ENCODE measurements around the gene STAMBP.

The STAMBP gene

DNA sequence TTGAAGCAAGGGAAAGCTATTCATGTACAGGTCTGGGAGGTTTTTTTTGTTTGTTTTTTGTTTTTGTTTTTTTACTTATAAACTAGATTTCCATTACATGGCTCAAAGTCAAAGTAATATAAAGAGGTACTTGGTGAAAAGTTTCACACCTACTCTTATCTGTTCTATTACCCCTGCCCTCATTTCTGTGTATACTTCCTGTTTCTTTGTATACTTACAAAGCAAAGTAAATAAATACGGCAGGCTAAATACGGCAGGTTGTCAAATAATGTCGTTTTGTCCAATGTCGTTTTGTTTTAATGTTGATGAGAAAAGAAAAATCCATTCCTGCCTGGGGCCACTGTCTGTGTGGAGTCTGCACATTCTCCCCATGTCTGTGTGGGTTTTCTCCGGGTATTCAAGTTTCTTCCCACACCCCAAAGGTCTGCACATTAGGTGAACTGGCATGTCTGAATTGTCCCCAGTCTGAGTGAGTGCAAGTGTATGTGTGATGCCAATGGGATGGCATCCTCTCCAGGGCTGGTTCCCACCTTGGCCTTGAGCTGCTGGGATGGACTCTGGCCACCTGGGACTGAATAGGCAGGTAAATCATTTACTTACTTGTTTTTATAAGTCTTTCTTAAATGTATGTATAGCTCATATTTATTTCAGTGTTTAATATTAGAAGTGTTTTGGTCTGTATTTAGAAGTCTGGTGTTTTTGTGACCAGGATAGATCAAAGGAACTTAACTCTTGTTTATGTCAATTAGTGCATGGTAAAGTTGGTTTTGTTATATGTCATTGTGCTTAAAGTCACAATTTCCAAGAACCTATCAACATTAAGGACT is 13.4 kb downstream of the STAMBP start:
- in situ Hi-C loops (cut with HindIII; ENCODE audit: low sequenced_read_pairs) = loop anchor here (10.0 kb wide), 1 partner anchor 67 kb away; no protein-coding TSS in a partner anchor
- DNase-seq (ENCODE audit: low read depth) = no peak

GRCh38 chr2:73842739-73843019 is 13.9 kb downstream of the STAMBP start:
- TF ChIP-seq, protein P1, sequence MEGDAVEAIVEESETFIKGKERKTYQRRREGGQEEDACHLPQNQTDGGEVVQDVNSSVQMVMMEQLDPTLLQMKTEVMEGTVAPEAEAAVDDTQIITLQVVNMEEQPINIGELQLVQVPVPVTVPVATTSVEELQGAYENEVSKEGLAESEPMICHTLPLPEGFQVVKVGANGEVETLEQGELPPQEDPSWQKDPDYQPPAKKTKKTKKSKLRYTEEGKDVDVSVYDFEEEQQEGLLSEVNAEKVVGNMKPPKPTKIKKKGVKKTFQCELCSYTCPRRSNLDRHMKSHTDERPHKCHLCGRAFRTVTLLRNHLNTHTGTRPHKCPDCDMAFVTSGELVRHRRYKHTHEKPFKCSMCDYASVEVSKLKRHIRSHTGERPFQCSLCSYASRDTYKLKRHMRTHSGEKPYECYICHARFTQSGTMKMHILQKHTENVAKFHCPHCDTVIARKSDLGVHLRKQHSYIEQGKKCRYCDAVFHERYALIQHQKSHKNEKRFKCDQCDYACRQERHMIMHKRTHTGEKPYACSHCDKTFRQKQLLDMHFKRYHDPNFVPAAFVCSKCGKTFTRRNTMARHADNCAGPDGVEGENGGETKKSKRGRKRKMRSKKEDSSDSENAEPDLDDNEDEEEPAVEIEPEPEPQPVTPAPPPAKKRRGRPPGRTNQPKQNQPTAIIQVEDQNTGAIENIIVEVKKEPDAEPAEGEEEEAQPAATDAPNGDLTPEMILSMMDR (IDR thresholded peaks at IDR 0.05; ENCODE audit: low read depth, low read length, missing control alignments) = no peak
- DNase-seq (ENCODE audit: low read depth) = no peak
- in situ Hi-C loops (cut with HindIII; ENCODE audit: low sequenced_read_pairs) = loop anchor here (10.0 kb wide), 1 partner anchor 68 kb away; no protein-coding TSS in a partner anchor
- no peak overlapping the region for H3K4me3 ChIP-seq (ENCODE audit: low read depth, low read length)

More for the DNA sequence above, 13.4 kb downstream of the STAMBP start:
- TF ChIP-seq, protein P1 (IDR thresholded peaks at IDR 0.05; ENCODE audit: low read depth, low read length, missing control alignments) = no peak
- H3K4me3 ChIP-seq (ENCODE audit: low read depth, low read length) = no peak overlapping the region

- in situ Hi-C loops (cut with HindIII; ENCODE audit: low sequenced_read_pairs) = loop anchor here (10.0 kb wide), 1 partner anchor 69 kb away; no protein-coding TSS in a partner anchor
- H3K4me3 ChIP-seq (ENCODE audit: low read depth, low read length) = no peak overlapping the region
- TF ChIP-seq, protein P1 (IDR thresholded peaks at IDR 0.05; ENCODE audit: low read depth, low read length, missing control alignments) = no peak
- DNase-seq (ENCODE audit: low read depth) = no peak
Measured at GRCh38 chr2:73844087-73844486, 15.3 kb downstream of the STAMBP start.

- H3K4me3 ChIP-seq (ENCODE audit: low read depth, low read length) = no peak overlapping the region
- TF ChIP-seq, protein P1 (IDR thresholded peaks at IDR 0.05; ENCODE audit: low read depth, low read length, missing control alignments) = no peak
- in situ Hi-C loops (cut with HindIII; ENCODE audit: low sequenced_read_pairs) = no loop called here
- DNase-seq (ENCODE audit: low read depth) = no peak
Measured at GRCh38 chr2:73850009-73850408, 21.2 kb downstream of the STAMBP start.

DNA sequence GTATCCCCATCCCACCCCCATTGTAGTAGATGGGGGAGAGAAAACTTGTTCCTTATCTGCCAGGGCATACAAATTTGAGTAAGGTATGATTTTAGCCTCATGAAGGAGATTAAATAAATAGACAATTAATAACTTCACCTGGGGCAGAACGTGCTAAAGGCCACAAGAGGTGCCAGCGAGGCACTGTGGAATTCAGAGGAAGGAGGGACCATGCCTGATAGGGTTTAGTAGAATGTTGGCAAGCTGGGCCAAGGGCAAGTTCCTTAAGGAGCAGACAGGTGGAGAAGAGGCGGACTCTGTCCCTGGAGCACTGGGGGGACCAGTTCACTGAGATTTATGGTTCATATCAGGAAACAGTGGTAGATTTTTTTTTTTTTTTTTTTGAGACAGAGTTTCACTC is 22.5 kb downstream of the STAMBP start:
- H3K4me3 ChIP-seq (ENCODE audit: low read depth, low read length) = no peak overlapping the region
- in situ Hi-C loops (cut with HindIII; ENCODE audit: low sequenced_read_pairs) = no loop called here
- no peak for DNase-seq (ENCODE audit: low read depth)
- TF ChIP-seq, protein P1 (IDR thresholded peaks at IDR 0.05; ENCODE audit: low read depth, low read length, missing control alignments) = peak; percentile 30

- TF ChIP-seq, protein P1 (IDR thresholded peaks at IDR 0.05; ENCODE audit: low read depth, low read length, missing control alignments) = no peak
- DNase-seq (ENCODE audit: low read depth) = no peak
- in situ Hi-C loops (cut with HindIII; ENCODE audit: low sequenced_read_pairs) = no loop called here
- no peak overlapping the region for H3K4me3 ChIP-seq (ENCODE audit: low read depth, low read length)
Measured at GRCh38 chr2:73852020-73852419, 23.3 kb downstream of the STAMBP start.
